Dedifferentiated amniotic fluid mesenchymal stem cell (primary cell): ENCODE data around the gene MLLT3.

Experiments used
- DNase-seq: peaks from one replicate; pipeline ENCODE4 v3.0.0-alpha.2; 2016; ENCODE audit errors: extremely low spot score

Gene MLLT3

DNA sequence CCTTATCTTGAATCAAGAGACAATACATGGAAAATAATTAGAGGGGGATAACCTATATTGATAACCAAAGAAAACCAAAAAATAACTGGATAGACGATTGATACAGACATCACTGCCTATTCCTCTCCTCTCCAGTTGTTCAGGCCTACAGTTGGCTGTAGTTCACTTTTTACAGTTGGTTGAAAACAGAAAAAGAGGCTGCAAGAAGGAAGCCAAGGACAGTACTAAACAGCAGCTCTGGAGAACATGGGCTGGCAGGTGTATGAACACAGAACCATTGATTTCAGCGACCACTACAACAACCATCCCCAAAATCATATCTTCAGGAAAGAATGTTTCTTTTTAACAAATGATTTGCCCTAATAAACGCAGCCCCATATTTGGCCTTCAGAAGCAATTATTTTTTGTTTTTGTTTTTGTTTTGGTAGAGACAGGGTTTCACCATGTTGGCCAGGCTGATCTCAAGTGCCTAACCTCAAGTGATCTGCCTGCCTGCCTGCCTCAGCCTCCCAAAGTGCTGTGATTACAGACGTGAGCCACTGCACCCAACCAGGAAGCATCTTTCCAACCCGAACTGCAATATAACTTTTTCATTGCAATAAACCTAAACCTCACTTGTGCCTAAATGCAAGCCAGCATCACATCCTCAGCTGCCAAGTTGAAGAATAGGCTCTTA lies 64.3 kb downstream of the MLLT3 start:
- DNase-seq: no peak

- DNase-seq: no peak
These were observed 65.0 kb downstream of the MLLT3 start for GRCh38 chr9:20557285-20557684.

- DNase-seq: no peak
These were observed 68.6 kb downstream of the MLLT3 start for GRCh38 chr9:20553558-20554149.

GRCh38 chr9:20552874-20553557 lies 69.3 kb downstream of the MLLT3 start:
- DNase-seq: no peak

- DNase-seq: no peak
These were observed 70.5 kb downstream of the MLLT3 start for GRCh38 chr9:20551835-20552234.

- no peak for DNase-seq
These were observed 71.1 kb downstream of the MLLT3 start for GRCh38 chr9:20551236-20551635.

DNA sequence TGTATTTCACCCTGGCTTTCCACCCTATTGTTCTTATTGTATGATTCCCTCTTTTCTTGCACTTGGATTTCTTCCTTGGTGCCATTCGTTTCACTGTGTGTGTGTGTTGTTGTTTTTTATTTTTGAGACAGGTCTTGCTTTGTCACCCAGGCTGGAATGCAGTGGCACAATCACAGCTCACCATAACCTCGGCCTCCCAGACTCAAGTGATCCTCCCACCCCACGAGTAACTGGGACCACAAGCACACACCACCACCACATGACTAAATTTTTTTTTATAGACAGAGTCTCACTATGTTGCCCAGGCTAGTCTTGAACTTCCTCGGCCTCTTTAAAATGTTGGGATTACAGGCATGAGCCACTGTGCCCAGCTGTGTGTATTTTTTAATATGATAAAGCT lies 72.0 kb downstream of the MLLT3 start:
- DNase-seq: no peak

DNA sequence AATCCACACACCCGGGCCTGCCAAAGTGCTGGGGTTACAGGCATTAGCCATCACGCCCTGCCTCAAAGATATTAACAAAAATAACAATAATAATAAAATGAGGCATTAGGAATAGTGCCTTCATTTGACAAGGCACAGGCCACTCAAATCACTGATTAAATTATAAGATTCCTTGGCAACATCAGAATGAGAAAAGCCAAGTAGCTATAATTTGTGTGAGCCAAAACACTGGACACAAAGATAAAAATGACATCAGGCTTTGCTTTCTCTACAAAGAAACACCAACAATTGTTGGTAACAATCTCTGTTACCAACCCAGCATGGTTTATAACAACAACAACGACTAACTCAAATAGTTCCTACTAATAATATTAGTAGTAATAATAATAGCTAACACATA lies 73.2 kb downstream of the MLLT3 start:
- DNase-seq: no peak

- DNase-seq: no peak
These were observed 77.2 kb downstream of the MLLT3 start for GRCh38 chr9:20545023-20545622.

- no peak for DNase-seq
These were observed 82.0 kb downstream of the MLLT3 start for GRCh38 chr9:20540169-20540863.

- DNase-seq: no peak
These were observed 83.3 kb downstream of the MLLT3 start for GRCh38 chr9:20538956-20539355.

DNA sequence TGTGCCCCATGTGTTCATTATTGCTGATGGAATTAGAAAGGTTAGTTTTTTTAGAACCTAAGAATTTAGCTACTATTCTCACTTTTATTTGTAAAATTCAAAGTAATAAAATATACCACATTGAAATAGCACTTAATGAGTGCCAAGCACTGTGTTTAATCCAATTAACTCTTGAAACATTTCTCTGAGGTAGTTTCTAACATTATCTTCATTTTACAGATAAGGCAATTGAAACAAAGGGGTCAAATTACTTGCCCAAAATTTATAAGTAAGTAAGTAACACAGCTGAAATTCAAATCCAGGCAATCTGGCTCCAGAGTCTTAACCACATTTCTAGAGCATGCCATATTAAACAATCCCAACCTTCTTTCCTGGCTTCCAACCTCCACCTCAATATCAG lies 84.2 kb downstream of the MLLT3 start:
- no peak for DNase-seq

- DNase-seq: no peak
These were observed 85.0 kb downstream of the MLLT3 start for GRCh38 chr9:20537294-20537693.

GRCh38 chr9:20532584-20532983 lies 89.7 kb downstream of the MLLT3 start:
- DNase-seq: no peak

DNA sequence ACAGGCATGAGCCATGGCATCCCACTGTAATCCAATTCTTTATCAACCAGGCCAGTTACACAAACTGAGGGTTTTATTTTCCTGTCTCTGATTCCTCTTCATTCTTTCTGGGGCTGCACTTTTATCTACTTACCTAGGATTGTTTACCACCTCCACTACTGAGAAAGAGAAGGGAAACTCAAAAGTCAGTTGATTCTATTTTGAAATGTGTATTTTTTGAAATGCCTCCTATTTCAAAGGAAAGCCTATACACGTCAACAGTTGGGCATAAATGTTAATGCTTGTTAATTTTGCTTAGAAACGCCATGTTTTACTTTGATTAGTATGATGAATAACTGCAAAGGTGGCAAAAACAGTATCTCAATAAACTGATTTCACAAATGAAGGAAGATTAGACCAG lies 92.5 kb downstream of the MLLT3 start:
- DNase-seq: no peak

- no peak for DNase-seq
These were observed 94.0 kb downstream of the MLLT3 start for GRCh38 chr9:20528253-20528652.

- DNase-seq: no peak
These were observed 95.6 kb downstream of the MLLT3 start for GRCh38 chr9:20526500-20527319.

DNA sequence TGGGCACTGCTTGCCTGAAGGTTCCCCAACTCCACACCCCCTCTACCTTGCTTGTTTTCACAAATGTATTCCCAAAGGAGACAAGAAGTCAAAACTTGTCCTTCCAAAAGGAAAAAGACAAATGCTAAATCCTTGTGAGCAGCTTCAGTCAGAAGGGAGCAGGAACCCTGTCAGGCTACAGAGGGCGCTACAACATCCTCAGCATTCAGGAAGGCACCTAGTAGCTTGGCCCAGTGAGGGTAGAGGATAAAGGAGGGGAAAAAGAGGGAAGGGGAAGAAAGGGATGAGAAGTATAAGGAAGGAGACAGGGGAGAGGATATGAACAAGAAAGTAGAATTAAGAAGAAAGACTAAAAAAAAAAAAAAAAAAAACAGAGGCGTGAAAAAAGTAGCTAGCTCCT lies 97.5 kb downstream of the MLLT3 start:
- DNase-seq: no peak

GRCh38 chr9:20518737-20519136 lies 103.6 kb downstream of the MLLT3 start:
- DNase-seq: no peak

DNA sequence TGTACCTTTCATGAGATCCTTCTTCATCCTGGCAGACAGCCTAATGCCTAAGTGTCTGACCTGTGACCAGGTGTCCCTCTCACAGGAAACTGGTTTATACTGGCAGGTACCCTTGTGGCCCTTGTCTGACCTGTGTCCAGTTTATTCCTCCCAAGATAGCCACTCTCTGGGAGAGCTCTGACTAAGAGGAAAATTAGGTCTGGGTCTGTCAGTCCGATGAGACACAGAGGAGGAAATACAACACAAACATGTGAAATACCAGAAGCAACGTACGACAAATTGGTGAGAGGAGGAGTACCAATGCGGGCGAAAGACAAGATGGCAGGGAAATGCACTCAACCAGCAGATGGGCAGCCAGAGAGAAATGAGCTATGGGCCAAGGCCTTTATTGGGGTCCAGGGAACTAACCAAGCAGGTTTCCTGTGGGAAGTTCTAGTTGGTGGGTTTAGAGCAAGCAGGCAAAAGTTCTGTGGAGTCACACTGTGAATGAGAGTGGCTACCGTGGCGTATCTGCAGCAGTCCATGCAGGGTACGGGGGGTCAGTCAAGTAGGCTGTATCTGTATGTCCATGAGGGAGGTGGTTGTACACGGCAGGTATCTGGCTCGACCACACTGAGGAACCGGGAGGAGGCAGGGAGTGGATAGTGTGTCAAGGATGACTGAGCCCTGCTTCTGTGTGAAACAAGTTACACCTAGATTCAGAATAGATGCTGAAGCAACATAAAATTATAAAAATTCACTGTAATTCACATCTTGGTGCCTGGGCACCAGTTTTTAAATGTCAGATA lies 109.0 kb downstream of the MLLT3 start:
- DNase-seq: no peak

DNA sequence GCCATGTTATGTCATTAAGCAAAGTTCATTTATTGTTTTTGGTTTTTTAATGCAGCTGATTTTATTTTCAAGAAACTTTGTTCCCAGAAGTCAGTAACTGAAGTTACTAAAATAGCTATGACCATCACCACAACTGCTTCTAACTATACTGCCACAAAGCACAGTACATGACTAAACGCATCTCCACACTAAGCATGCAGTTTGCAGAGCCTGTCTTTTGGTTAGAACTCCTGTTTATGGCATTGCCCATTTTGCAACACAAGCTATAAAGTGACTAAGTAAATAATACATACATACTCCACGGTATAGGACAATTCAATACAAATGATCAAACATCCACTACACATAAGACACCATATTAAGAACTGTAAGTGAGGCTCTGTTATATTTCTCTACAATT lies 109.7 kb downstream of the MLLT3 start:
- DNase-seq: no peak
